ENCODE data around the gene PRLHR.

PRLHR gene

GRCh38 chr10:118551535-118552100 is 43.8 kb downstream of the PRLHR start:
- TF ChIP-seq EGR1 (IDR thresholded peaks at IDR 0.05) (no peak), YY1 (IDR thresholded peaks at IDR 0.05; ENCODE audit: low read depth) (no peak), CEBPB (IDR thresholded peaks at IDR 0.05) (no peak), TAF1 (IDR thresholded peaks at IDR 0.05; ENCODE audit: low read depth) (no peak), REST (IDR thresholded peaks at IDR 0.05; ENCODE audit: low read depth) (no peak), NFIC (IDR thresholded peaks at IDR 0.05) (no peak), FOXM1 (IDR thresholded peaks at IDR 0.05; ENCODE audit: borderline replicate concordance, low read depth) (no peak), ZBTB7A (IDR thresholded peaks at IDR 0.05; ENCODE audit: low read depth) (no peak), EP300 (IDR thresholded peaks at IDR 0.05; ENCODE audit: borderline replicate concordance) (no peak), TCF12 (IDR thresholded peaks at IDR 0.05; ENCODE audit: low read depth) (no peak), TEAD4 (IDR thresholded peaks at IDR 0.05) (no peak), CREB1 (IDR thresholded peaks at IDR 0.05; ENCODE audit: low read depth) (no peak), MAX (IDR thresholded peaks at IDR 0.05) (no peak), RAD21 (IDR thresholded peaks at IDR 0.05; ENCODE audit: low read depth) (no peak)
- TF ChIP-seq, protein P1, sequence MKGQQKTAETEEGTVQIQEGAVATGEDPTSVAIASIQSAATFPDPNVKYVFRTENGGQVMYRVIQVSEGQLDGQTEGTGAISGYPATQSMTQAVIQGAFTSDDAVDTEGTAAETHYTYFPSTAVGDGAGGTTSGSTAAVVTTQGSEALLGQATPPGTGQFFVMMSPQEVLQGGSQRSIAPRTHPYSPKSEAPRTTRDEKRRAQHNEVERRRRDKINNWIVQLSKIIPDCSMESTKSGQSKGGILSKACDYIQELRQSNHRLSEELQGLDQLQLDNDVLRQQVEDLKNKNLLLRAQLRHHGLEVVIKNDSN (IDR thresholded peaks at IDR 0.05): no peak

DNA sequence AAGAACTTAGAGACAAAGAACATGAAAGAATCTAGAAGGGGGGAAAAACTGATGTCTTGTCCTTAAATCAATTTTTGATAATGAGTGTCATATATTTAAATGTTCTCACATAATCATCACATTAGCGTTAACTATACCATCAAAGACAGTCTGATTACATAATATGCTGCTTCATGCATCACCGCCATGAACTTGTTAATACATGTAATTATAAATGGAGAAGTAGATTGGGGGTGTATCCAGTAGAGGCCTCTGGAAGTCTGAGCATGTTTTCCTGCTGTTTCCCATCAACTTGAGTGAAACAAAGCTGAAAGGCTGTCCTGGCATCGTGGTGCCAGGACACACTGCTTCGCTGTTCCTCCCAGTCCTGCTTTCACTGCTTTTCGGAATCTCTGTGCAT is 48.2 kb downstream of the PRLHR start:
- TF ChIP-seq CREB1 (IDR thresholded peaks at IDR 0.05; ENCODE audit: low read depth) (no peak), EGR1 (IDR thresholded peaks at IDR 0.05) (no peak), RAD21 (IDR thresholded peaks at IDR 0.05; ENCODE audit: low read depth) (no peak), FOXM1 (IDR thresholded peaks at IDR 0.05; ENCODE audit: borderline replicate concordance, low read depth) (no peak), TAF1 (IDR thresholded peaks at IDR 0.05; ENCODE audit: low read depth) (no peak), ZBTB7A (IDR thresholded peaks at IDR 0.05; ENCODE audit: low read depth) (no peak), NFIC (IDR thresholded peaks at IDR 0.05) (no peak), TCF12 (IDR thresholded peaks at IDR 0.05; ENCODE audit: low read depth) (no peak), EP300 (IDR thresholded peaks at IDR 0.05; ENCODE audit: borderline replicate concordance) (no peak), CEBPB (IDR thresholded peaks at IDR 0.05) (no peak)
- TF ChIP-seq, protein P1 (IDR thresholded peaks at IDR 0.05): no peak

DNA sequence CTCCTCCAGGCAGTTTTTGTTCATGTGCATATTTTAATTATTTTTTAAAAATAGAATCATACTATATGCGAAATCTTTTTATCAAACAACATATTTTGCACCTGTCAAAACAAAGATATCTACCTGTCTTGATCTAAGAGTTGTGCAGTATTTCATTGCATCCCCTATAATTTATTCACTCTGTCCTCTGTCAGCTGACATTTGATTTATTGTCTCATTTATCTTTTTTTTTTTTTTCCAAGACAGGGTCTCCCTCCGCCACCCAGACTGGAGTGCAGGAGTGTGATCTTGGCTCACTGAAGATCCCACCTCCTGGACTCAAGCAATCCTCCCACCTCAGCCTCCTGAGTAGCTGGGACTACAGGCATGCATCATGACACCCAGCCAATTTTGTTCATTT is 49.0 kb downstream of the PRLHR start:
- no peak for TF ChIP-seq YY1 (IDR thresholded peaks at IDR 0.05; ENCODE audit: low read depth)
- TF ChIP-seq TAF1 (IDR thresholded peaks at IDR 0.05; ENCODE audit: low read depth): no peak
- TF ChIP-seq EP300 (IDR thresholded peaks at IDR 0.05; ENCODE audit: borderline replicate concordance): no peak
- TF ChIP-seq, protein P1 (IDR thresholded peaks at IDR 0.05): no peak
- TF ChIP-seq FOXM1 (IDR thresholded peaks at IDR 0.05; ENCODE audit: borderline replicate concordance, low read depth): no peak
- no peak for TF ChIP-seq EGR1 (IDR thresholded peaks at IDR 0.05)
- no peak for TF ChIP-seq REST (IDR thresholded peaks at IDR 0.05; ENCODE audit: low read depth)
- TF ChIP-seq TEAD4 (IDR thresholded peaks at IDR 0.05): no peak
- TF ChIP-seq MAX (IDR thresholded peaks at IDR 0.05): no peak
- TF ChIP-seq RAD21 (IDR thresholded peaks at IDR 0.05; ENCODE audit: low read depth): no peak
- no peak for TF ChIP-seq CEBPB (IDR thresholded peaks at IDR 0.05)
- no peak for TF ChIP-seq ZBTB7A (IDR thresholded peaks at IDR 0.05; ENCODE audit: low read depth)

DNA sequence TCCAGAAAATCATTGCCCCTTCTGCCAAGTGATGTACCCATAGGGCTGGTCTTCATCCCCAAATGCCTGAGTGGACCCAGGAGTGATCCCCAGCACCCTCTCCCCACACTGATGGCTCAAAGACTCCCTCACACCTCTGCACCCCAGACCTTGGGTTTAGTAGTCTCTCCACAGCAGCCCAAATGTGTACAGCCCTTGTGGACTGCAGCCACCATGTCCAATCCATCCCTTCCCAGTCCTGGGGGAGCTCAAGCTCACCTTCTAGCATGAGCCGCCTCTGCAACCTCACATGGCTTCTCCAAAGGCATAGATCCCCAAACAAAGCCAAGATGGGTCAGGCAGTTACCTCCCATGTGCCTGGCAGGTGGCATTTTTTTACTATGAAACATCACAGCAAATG is 50.1 kb downstream of the PRLHR start:
- TF ChIP-seq TEAD4 (IDR thresholded peaks at IDR 0.05) (no peak), NFIC (IDR thresholded peaks at IDR 0.05) (no peak), TCF12 (IDR thresholded peaks at IDR 0.05; ENCODE audit: low read depth) (no peak), RAD21 (IDR thresholded peaks at IDR 0.05; ENCODE audit: low read depth) (no peak), EP300 (IDR thresholded peaks at IDR 0.05; ENCODE audit: borderline replicate concordance) (no peak), EGR1 (IDR thresholded peaks at IDR 0.05) (no peak), YY1 (IDR thresholded peaks at IDR 0.05; ENCODE audit: low read depth) (no peak)
- TF ChIP-seq, protein P1 (IDR thresholded peaks at IDR 0.05): no peak

DNA sequence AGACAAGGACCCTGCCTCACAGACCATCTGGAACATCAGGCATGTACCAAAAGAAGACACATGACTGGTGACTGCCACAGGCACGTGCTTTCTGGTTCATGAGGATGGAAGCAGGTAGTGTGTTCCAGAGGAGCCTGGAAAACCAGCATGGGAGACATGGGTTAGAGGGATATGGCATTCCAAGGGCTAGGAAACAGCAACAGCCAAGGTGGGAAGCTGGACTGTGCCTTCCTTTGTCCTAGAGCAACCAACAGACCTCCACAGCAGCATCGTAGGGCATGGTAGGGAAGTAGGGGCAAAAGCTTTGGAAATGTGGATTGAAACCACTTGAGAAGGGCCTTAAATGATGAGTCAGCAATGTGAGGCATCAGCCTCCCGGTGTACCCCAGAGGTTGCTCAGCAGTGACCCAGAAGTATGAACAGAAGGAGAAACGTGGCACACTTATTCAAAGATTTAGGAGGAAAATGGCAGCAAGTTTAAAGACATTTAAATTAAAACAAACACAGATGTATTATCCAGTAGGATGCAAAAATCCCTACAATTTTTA is 51.0 kb downstream of the PRLHR start:
- no peak for TF ChIP-seq MAX (IDR thresholded peaks at IDR 0.05)
- TF ChIP-seq, protein P1 (IDR thresholded peaks at IDR 0.05): no peak
- no peak for TF ChIP-seq TEAD4 (IDR thresholded peaks at IDR 0.05)
- TF ChIP-seq ZBTB7A (IDR thresholded peaks at IDR 0.05; ENCODE audit: low read depth): no peak
- TF ChIP-seq CREB1 (IDR thresholded peaks at IDR 0.05; ENCODE audit: low read depth): no peak
- no peak for TF ChIP-seq TCF12 (IDR thresholded peaks at IDR 0.05; ENCODE audit: low read depth)
- no peak for TF ChIP-seq TAF1 (IDR thresholded peaks at IDR 0.05; ENCODE audit: low read depth)
- no peak for TF ChIP-seq CEBPB (IDR thresholded peaks at IDR 0.05)
- TF ChIP-seq RAD21 (IDR thresholded peaks at IDR 0.05; ENCODE audit: low read depth): no peak
- no peak for TF ChIP-seq NFIC (IDR thresholded peaks at IDR 0.05)
- TF ChIP-seq EP300 (IDR thresholded peaks at IDR 0.05; ENCODE audit: borderline replicate concordance): no peak
- TF ChIP-seq FOXM1 (IDR thresholded peaks at IDR 0.05; ENCODE audit: borderline replicate concordance, low read depth): no peak
- TF ChIP-seq EGR1 (IDR thresholded peaks at IDR 0.05): no peak
- no peak for TF ChIP-seq REST (IDR thresholded peaks at IDR 0.05; ENCODE audit: low read depth)
- TF ChIP-seq YY1 (IDR thresholded peaks at IDR 0.05; ENCODE audit: low read depth): no peak

All from Ishikawa (cell line).